Renal cortical epithelial cell (primary cell): ENCODE data around the gene MDH1B. TPM values are rescaled to one million over a fixed set of nuclear protein-coding genes. Genes with fewer than 3 reads are reported as not detected.
"Not testable (repeated sequence)": the region's sequence is repeated elsewhere in the genome, so short reads cannot be mapped to it uniquely, and the experiment has no call there.

Experiments used
- DNase-seq: peaks from one replicate; pipeline ENCODE4 v3.0.0-alpha.2; 2011; ENCODE audit warnings: low read depth
- total RNA-seq: library from RNA; depleted of rRNA; stranded (reverse); fragments of >200 nt; gene quantifications from 2 replicates; pipeline ENCODE4 v1.2.3, GENCODE V29; 2014

MDH1B gene
- 0.87 and 3.7 TPM in 2 replicates for total RNA-seq

GRCh38 chr2:206765242-206766056 lies at the start of gene MDH1B, which contains the start of gene FASTKD2:
Gene MDH1B (minus strand): TSS chr2:206765328. CDS start chr2:206765271, 57 bp downstream.
Gene FASTKD2 (plus strand): TSS chr2:206765606. CDS start chr2:206766694, 1,088 bp downstream.
- peak; percentile 94 for DNase-seq

GRCh38 chr2:206814498-206814897 lies 49.4 kb upstream of the MDH1B start:
- DNase-seq = no peak

- not testable (repeated sequence) for DNase-seq
Measured at GRCh38 chr2:206812471-206812870, 47.3 kb upstream of the MDH1B start.

- not testable (repeated sequence) for DNase-seq
Measured at GRCh38 chr2:206807624-206808023, 42.5 kb upstream of the MDH1B start.

- no peak for DNase-seq
Measured at GRCh38 chr2:206805887-206806607, 40.9 kb upstream of the MDH1B start.

- DNase-seq = peak; percentile 4
Measured at GRCh38 chr2:206804326-206804725, 39.2 kb upstream of the MDH1B start.

GRCh38 chr2:206802654-206803514 lies 37.8 kb upstream of the MDH1B start:
- DNase-seq = no peak

- DNase-seq = no peak
Measured at GRCh38 chr2:206801418-206802189, 36.5 kb upstream of the MDH1B start.

GRCh38 chr2:206800506-206801417 lies 35.6 kb upstream of the MDH1B start:
- DNase-seq = peak; percentile 68

- peak; percentile 19 for DNase-seq
Measured at GRCh38 chr2:206799083-206799482, 34.0 kb upstream of the MDH1B start.

GRCh38 chr2:206798000-206798399 lies 32.9 kb upstream of the MDH1B start:
- no peak for DNase-seq

GRCh38 chr2:206797376-206797775 lies 32.2 kb upstream of the MDH1B start:
- DNase-seq = no peak

- DNase-seq = no peak
Measured at GRCh38 chr2:206792645-206793044, 27.5 kb upstream of the MDH1B start.

GRCh38 chr2:206790311-206790935 lies 25.3 kb upstream of the MDH1B start:
- peak; percentile 2 for DNase-seq

- no peak for DNase-seq
Measured at GRCh38 chr2:206784559-206785353, 19.6 kb upstream of the MDH1B start.

- no peak for DNase-seq
Measured at GRCh38 chr2:206783718-206784117, 18.6 kb upstream of the MDH1B start.

- DNase-seq = no peak
Measured at GRCh38 chr2:206780671-206781070, 15.5 kb upstream of the MDH1B start.

GRCh38 chr2:206776432-206776831 lies 11.3 kb upstream of the MDH1B start:
- DNase-seq = no peak

GRCh38 chr2:206774871-206775270 lies 9.7 kb upstream of the MDH1B start:
- DNase-seq = no peak
